Activated T-cell treated with anti-CD3 and anti-CD28 coated beads, Interleukin-2, amount 50 U/mL, for 72 hours (primary cell): Measurements from ENCODE around the gene COX6A1. TPM values are rescaled to one million over a fixed set of nuclear protein-coding genes. Genes with fewer than 3 reads are reported as not detected.

Source experiments
- ATAC-seq, 2 donors: fragments of 150-1000 bp; cut with Tn5 transposase; replicated peaks in 1 of 2; 2 replicates each; pipeline ENCODE4 v1.10.0; 2021; ENCODE audit warnings: moderate library complexity in 2 of 2, mild to moderate bottlenecking in 1 of 2
- DNase-seq, 2 donors: peaks; one replicate each; pipeline ENCODE4 v3.0.0; 2021 to 2022; ENCODE audit warnings: mixed read lengths in 1 of 2
- H3K27ac Mint-ChIP-seq: one replicate; pipeline ENCODE4 v1.8.0; 2022; ENCODE audit warnings: mild to moderate bottlenecking, moderate library complexity, mixed read lengths
- H3K27me3 Mint-ChIP-seq: one replicate; pipeline ENCODE4 v1.8.0; 2022; ENCODE audit warnings: low read depth, mixed read lengths
- H3K36me3 Mint-ChIP-seq, 2 donors: one replicate each; pipeline ENCODE4 v1.8.0; 2022; ENCODE audit warnings: mixed read lengths in 2 of 2, mild to moderate bottlenecking in 1 of 2; ENCODE audit not compliant: insufficient read depth in 2 of 2
- H3K4me1 Mint-ChIP-seq: one replicate; pipeline ENCODE4 v1.8.0; 2022; ENCODE audit warnings: low read depth, mixed read lengths
- H3K4me3 Mint-ChIP-seq, 2 donors: one replicate each; pipeline ENCODE4 v1.8.0; 2022; ENCODE audit warnings: mild to moderate bottlenecking in 2 of 2, mixed read lengths in 2 of 2, moderate library complexity in 2 of 2
- H3K9me3 Mint-ChIP-seq, 2 donors: one replicate each; pipeline ENCODE4 v1.8.0; 2022; ENCODE audit warnings: mixed read lengths in 2 of 2
- total RNA-seq, 2 donors: library from RNA; stranded (reverse); gene quantifications; one replicate each; pipeline ENCODE4 v1.2.3, GENCODE V29; 2022

The COX6A1 gene
- 100 to 1,000 TPM; 282 to 295 TPM for total RNA-seq

- Mint-ChIP-seq H3K4me3 (peak within 1 kb of the TSS; percentile 89 to 92), H3K4me1 (peaks cover 31% of the 10 kb centered on the region), H3K36me3 (peaks cover 2 to 11% of the 10 kb centered on the region in 2 donors), H3K27ac (peak within 1 kb of the TSS; percentile 90), H3K27me3 (no peaks in the 10 kb centered on the region), H3K9me3 (no peaks in the 10 kb centered on the region)
- ATAC-seq (peak; percentile 97 to 98), DNase-seq (peak; percentile 96 to 99)
Observed at GRCh38 chr12:120437735-120438494, at the start of gene COX6A1. Gene COX6A1 (plus strand): TSS chr12:120438113. CDS start chr12:120438127, 14 bp downstream.

GRCh38 chr12:120388691-120389481 is 49.0 kb upstream of the COX6A1 start:
- DNase-seq, result no peak
- Mint-ChIP-seq H3K9me3 (no peaks in the 10 kb centered on the region), H3K36me3 (no peaks in the 10 kb centered on the region), H3K27me3 (peaks cover 50% of the 10 kb centered on the region), H3K4me3 (peak overlapping the region; percentile 15 to 45), H3K27ac (no peak overlapping the region), H3K4me1 (peaks cover 5% of the 10 kb centered on the region)
- no peak for ATAC-seq

- ATAC-seq, result no peak
- peaks cover 58% of the 10 kb centered on the region for H3K27me3 Mint-ChIP-seq
- H3K4me1 Mint-ChIP-seq, result peaks cover 5% of the 10 kb centered on the region
- DNase-seq, result no peak
- no peak overlapping the region for H3K27ac Mint-ChIP-seq
- H3K9me3 Mint-ChIP-seq, result no peaks in the 10 kb centered on the region
- H3K4me3 Mint-ChIP-seq, result no peak overlapping the region
- H3K36me3 Mint-ChIP-seq, result no peaks in the 10 kb centered on the region
Observed at GRCh38 chr12:120390540-120391120, 47.3 kb upstream of the COX6A1 start.

- Mint-ChIP-seq H3K4me3 (no peak overlapping the region), H3K9me3 (no peaks in the 10 kb centered on the region), H3K4me1 (peaks cover 4% of the 10 kb centered on the region), H3K36me3 (no peaks in the 10 kb centered on the region), H3K27me3 (peaks cover 46% of the 10 kb centered on the region), H3K27ac (no peak overlapping the region)
- ATAC-seq, result no peak
- no peak for DNase-seq
Observed at GRCh38 chr12:120394483-120395367, 43.2 kb upstream of the COX6A1 start.

GRCh38 chr12:120397824-120398540 is 39.9 kb upstream of the COX6A1 start:
- no peak overlapping the region for H3K4me3 Mint-ChIP-seq
- H3K27me3 Mint-ChIP-seq, result peaks cover 43% of the 10 kb centered on the region
- H3K36me3 Mint-ChIP-seq, result no peaks in the 10 kb centered on the region
- no peak overlapping the region for H3K27ac Mint-ChIP-seq
- H3K4me1 Mint-ChIP-seq, result peaks cover 6% of the 10 kb centered on the region
- ATAC-seq, result no peak
- H3K9me3 Mint-ChIP-seq, result no peaks in the 10 kb centered on the region
- no peak for DNase-seq

- no peaks in the 10 kb centered on the region for H3K9me3 Mint-ChIP-seq
- DNase-seq (no peak), ATAC-seq (peak; percentile 20 to 65)
- H3K4me1 Mint-ChIP-seq, result peaks cover 6% of the 10 kb centered on the region
- H3K27me3 Mint-ChIP-seq, result peaks cover 43% of the 10 kb centered on the region
- no peak overlapping the region for H3K4me3 Mint-ChIP-seq
- H3K27ac Mint-ChIP-seq, result no peak overlapping the region
- no peaks in the 10 kb centered on the region for H3K36me3 Mint-ChIP-seq
Observed at GRCh38 chr12:120399531-120399930, 38.4 kb upstream of the COX6A1 start.

- Mint-ChIP-seq H3K27me3 (peaks cover 23% of the 10 kb centered on the region), H3K27ac (no peak overlapping the region), H3K36me3 (no peaks in the 10 kb centered on the region), H3K4me1 (peaks cover 6% of the 10 kb centered on the region), H3K9me3 (no peaks in the 10 kb centered on the region), H3K4me3 (no peak overlapping the region)
- ATAC-seq (no peak), DNase-seq (no peak)
Observed at GRCh38 chr12:120402217-120402616, 35.7 kb upstream of the COX6A1 start.

GRCh38 chr12:120403869-120404268 is 34.0 kb upstream of the COX6A1 start:
- peaks cover 6% of the 10 kb centered on the region for H3K4me1 Mint-ChIP-seq
- H3K9me3 Mint-ChIP-seq, result no peaks in the 10 kb centered on the region
- no peaks in the 10 kb centered on the region for H3K36me3 Mint-ChIP-seq
- H3K4me3 Mint-ChIP-seq, result no peak overlapping the region
- no peak for DNase-seq
- H3K27me3 Mint-ChIP-seq, result peaks cover 14% of the 10 kb centered on the region
- no peak for ATAC-seq
- H3K27ac Mint-ChIP-seq, result no peak overlapping the region

- peaks cover 6% of the 10 kb centered on the region for H3K4me1 Mint-ChIP-seq
- DNase-seq, result no peak
- no peak overlapping the region for H3K4me3 Mint-ChIP-seq
- no peaks in the 10 kb centered on the region for H3K9me3 Mint-ChIP-seq
- H3K36me3 Mint-ChIP-seq, result no peaks in the 10 kb centered on the region
- H3K27ac Mint-ChIP-seq, result no peak overlapping the region
- peaks cover 14% of the 10 kb centered on the region for H3K27me3 Mint-ChIP-seq
- no peak for ATAC-seq
Observed at GRCh38 chr12:120404271-120404670, 33.6 kb upstream of the COX6A1 start.

- no peaks in the 10 kb centered on the region for H3K9me3 Mint-ChIP-seq
- no peak overlapping the region for H3K4me3 Mint-ChIP-seq
- no peaks in the 10 kb centered on the region for H3K36me3 Mint-ChIP-seq
- ATAC-seq, result no peak
- no peaks in the 10 kb centered on the region for H3K27me3 Mint-ChIP-seq
- DNase-seq, result no peak
- H3K4me1 Mint-ChIP-seq, result no peaks in the 10 kb centered on the region
- H3K27ac Mint-ChIP-seq, result no peak overlapping the region
Observed at GRCh38 chr12:120406069-120406468, 31.8 kb upstream of the COX6A1 start.

GRCh38 chr12:120406553-120406952 is 31.4 kb upstream of the COX6A1 start:
- H3K9me3 Mint-ChIP-seq, result no peaks in the 10 kb centered on the region
- ATAC-seq (no peak), DNase-seq (no peak)
- H3K27ac Mint-ChIP-seq, result no peak overlapping the region
- H3K4me1 Mint-ChIP-seq, result no peaks in the 10 kb centered on the region
- H3K36me3 Mint-ChIP-seq, result no peaks in the 10 kb centered on the region
- H3K4me3 Mint-ChIP-seq, result no peak overlapping the region
- H3K27me3 Mint-ChIP-seq, result no peaks in the 10 kb centered on the region

GRCh38 chr12:120408771-120409170 is 29.1 kb upstream of the COX6A1 start:
- Mint-ChIP-seq H3K4me1 (no peaks in the 10 kb centered on the region), H3K27me3 (peaks cover 5% of the 10 kb centered on the region), H3K9me3 (no peaks in the 10 kb centered on the region), H3K4me3 (no peak overlapping the region), H3K36me3 (no peaks in the 10 kb centered on the region), H3K27ac (no peak overlapping the region)
- no peak for DNase-seq
- no peak for ATAC-seq
